Calu3 (cell line): ENCODE measurements around the gene AQP9. TPM values are rescaled to one million over a fixed set of nuclear protein-coding genes. Genes with fewer than 3 reads are reported as not detected.

Source experiments
- BruUV-seq: library from RNA; stranded (reverse); fragments of 400-500 nt; replicated peaks from 2 replicates; lab custom pipeline; 2021; lab: Mats Ljungman, UMichigan
- CTCF ChIA-PET: fragments of 300-600 bp; sonication (Branson Sonifier 250); formaldehyde crosslinking; loops from one replicate; lab custom pipeline; 2022; ENCODE audit warnings: antibody characterized with exemption; lab: Charles Lee
- DNase-seq: peaks from one replicate; pipeline ENCODE4 v3.0.0; 2022
- H3K27ac Mint-ChIP-seq: one replicate; pipeline ENCODE4 v1.8.0; 2022; ENCODE audit warnings: mixed read lengths; ENCODE audit not compliant: unreplicated experiment
- H3K27me3 Mint-ChIP-seq: one replicate; pipeline ENCODE4 v1.8.0; 2022; ENCODE audit warnings: mixed read lengths; ENCODE audit not compliant: unreplicated experiment
- H3K36me3 Mint-ChIP-seq: one replicate; pipeline ENCODE4 v1.8.0; 2022; ENCODE audit warnings: mild to moderate bottlenecking, moderate library complexity, mixed read lengths; ENCODE audit not compliant: insufficient read depth, unreplicated experiment
- H3K4me1 Mint-ChIP-seq: one replicate; pipeline ENCODE4 v1.8.0; 2022; ENCODE audit warnings: mild to moderate bottlenecking, low read depth, mixed read lengths; ENCODE audit not compliant: unreplicated experiment
- H3K4me3 Mint-ChIP-seq: one replicate; pipeline ENCODE4 v1.8.0; 2022; ENCODE audit warnings: mild to moderate bottlenecking, low read depth, moderate library complexity, mixed read lengths; ENCODE audit not compliant: unreplicated experiment
- H3K9me3 Mint-ChIP-seq: one replicate; pipeline ENCODE4 v1.8.0; 2022; ENCODE audit warnings: low read depth, mixed read lengths; ENCODE audit not compliant: unreplicated experiment
- intact Hi-C: fragments of 100-400 bp; cut with micrococcal nuclease; formaldehyde crosslinking; loops from one replicate; pipeline ENCODE4 v1.10.0; 2022; ENCODE audit not compliant: unreplicated experiment
- total RNA-seq: library from RNA; stranded (reverse); gene quantifications from 2 replicates; pipeline ENCODE4 v1.2.3, GENCODE V29; 2022
- TF ChIP-seq, protein P1 (sequence below): fragments of 200-600 bp; IDR thresholded peaks from one replicate; pipeline ENCODE4 v1.8.0; 2022; ENCODE audit warnings: antibody characterized with exemption; ENCODE audit not compliant: unreplicated experiment

The AQP9 gene
- total RNA-seq, 1 experiment from 2014 or later: not detected

- Mint-ChIP-seq H3K9me3 (no peaks in the 10 kb centered on the region), H3K36me3 (no peaks in the 10 kb centered on the region), H3K4me1 (no peaks in the 10 kb centered on the region), H3K4me3 (no peak overlapping the region), H3K27ac (no peak overlapping the region), H3K27me3 (peaks cover 20% of the 10 kb centered on the region)
- DNase-seq: no peak
- TF ChIP-seq, protein P1, sequence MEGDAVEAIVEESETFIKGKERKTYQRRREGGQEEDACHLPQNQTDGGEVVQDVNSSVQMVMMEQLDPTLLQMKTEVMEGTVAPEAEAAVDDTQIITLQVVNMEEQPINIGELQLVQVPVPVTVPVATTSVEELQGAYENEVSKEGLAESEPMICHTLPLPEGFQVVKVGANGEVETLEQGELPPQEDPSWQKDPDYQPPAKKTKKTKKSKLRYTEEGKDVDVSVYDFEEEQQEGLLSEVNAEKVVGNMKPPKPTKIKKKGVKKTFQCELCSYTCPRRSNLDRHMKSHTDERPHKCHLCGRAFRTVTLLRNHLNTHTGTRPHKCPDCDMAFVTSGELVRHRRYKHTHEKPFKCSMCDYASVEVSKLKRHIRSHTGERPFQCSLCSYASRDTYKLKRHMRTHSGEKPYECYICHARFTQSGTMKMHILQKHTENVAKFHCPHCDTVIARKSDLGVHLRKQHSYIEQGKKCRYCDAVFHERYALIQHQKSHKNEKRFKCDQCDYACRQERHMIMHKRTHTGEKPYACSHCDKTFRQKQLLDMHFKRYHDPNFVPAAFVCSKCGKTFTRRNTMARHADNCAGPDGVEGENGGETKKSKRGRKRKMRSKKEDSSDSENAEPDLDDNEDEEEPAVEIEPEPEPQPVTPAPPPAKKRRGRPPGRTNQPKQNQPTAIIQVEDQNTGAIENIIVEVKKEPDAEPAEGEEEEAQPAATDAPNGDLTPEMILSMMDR: no peak
- intact Hi-C loops: no loop called here
- CTCF ChIA-PET: no interaction called here
- no TSS peak for BruUV-seq
Observed at GRCh38 chr15:58118272-58118671, 19.9 kb upstream of the AQP9 start.

DNA sequence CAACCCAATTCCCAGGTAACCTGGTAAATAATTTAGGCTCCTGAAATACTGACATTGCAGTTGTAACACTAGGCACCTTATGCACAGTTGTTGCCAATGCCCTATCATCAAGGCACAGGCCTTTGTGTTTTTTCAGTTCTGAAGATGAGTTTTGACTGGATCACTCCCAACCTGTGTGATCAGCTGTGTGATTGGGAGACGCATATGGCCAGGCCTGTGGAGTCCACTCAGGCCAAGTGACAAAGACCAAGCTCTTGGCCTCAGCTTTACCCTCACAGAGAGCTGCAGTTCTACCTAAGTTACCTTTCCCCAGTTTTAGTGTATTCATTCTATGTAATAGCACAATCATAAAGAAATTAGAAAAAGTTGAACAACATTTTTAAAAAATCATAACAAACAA is 19.2 kb upstream of the AQP9 start:
- intact Hi-C loops: no loop called here
- BruUV-seq: no TSS peak

GRCh38 chr15:58124585-58124984 is 13.6 kb upstream of the AQP9 start:
- H3K9me3 Mint-ChIP-seq: no peaks in the 10 kb centered on the region
- intact Hi-C loops: no loop called here
- TF ChIP-seq, protein P1: no peak
- no peak for DNase-seq
- no peaks in the 10 kb centered on the region for H3K36me3 Mint-ChIP-seq
- H3K4me1 Mint-ChIP-seq: no peaks in the 10 kb centered on the region
- CTCF ChIA-PET: no interaction called here
- peaks cover 20% of the 10 kb centered on the region for H3K27me3 Mint-ChIP-seq
- H3K27ac Mint-ChIP-seq: no peak overlapping the region
- BruUV-seq: no TSS peak
- no peak overlapping the region for H3K4me3 Mint-ChIP-seq

More for the DNA sequence above, 19.2 kb upstream of the AQP9 start:
- no peak overlapping the region for H3K27ac Mint-ChIP-seq
- DNase-seq: no peak
- H3K27me3 Mint-ChIP-seq: peaks cover 20% of the 10 kb centered on the region
- TF ChIP-seq, protein P1: no peak
- no peaks in the 10 kb centered on the region for H3K4me1 Mint-ChIP-seq
- no peak overlapping the region for H3K4me3 Mint-ChIP-seq
- no peaks in the 10 kb centered on the region for H3K9me3 Mint-ChIP-seq
- CTCF ChIA-PET: no interaction called here
- H3K36me3 Mint-ChIP-seq: no peaks in the 10 kb centered on the region

- peaks cover 12% of the 10 kb centered on the region for H3K27me3 Mint-ChIP-seq
- no TSS peak for BruUV-seq
- no peaks in the 10 kb centered on the region for H3K36me3 Mint-ChIP-seq
- no peak overlapping the region for H3K4me3 Mint-ChIP-seq
- H3K4me1 Mint-ChIP-seq: no peaks in the 10 kb centered on the region
- CTCF ChIA-PET: no interaction called here
- TF ChIP-seq, protein P1: no peak
- DNase-seq: no peak
- H3K9me3 Mint-ChIP-seq: no peaks in the 10 kb centered on the region
- H3K27ac Mint-ChIP-seq: no peak overlapping the region
- intact Hi-C loops: no loop called here
Observed at GRCh38 chr15:58125333-58125732, 12.8 kb upstream of the AQP9 start.
